PFSK-1 (cell line): ENCODE results near the gene DIP2C.

Source experiments
- POLR2AphosphoS5 ChIP-seq: IDR thresholded peaks from 2 replicates; pipeline ENCODE4 v1.6.1; 2012; ENCODE audit warnings: low read depth, mild to moderate bottlenecking, control low read depth, low read length, moderate library complexity
- TAF1 ChIP-seq: IDR thresholded peaks from 2 replicates; pipeline ENCODE4 v1.6.1; 2012; ENCODE audit warnings: low read length, control low read depth, borderline replicate concordance; ENCODE audit not compliant: insufficient read depth
- TF ChIP-seq, protein P1 (sequence below), 2 experiments: IDR thresholded peaks; 2 replicates each; pipeline versions ENCODE4 v1.6.1 to v1.8.0; 2011 to 2012; ENCODE audit warnings: low read depth in 2 of 2, low read length in 2 of 2, control low read depth in 1 of 2, inconsistent platforms in 1 of 2, mild to moderate bottlenecking in 1 of 2, moderate library complexity in 1 of 2; ENCODE audit not compliant: insufficient read depth in 1 of 2

DNA sequence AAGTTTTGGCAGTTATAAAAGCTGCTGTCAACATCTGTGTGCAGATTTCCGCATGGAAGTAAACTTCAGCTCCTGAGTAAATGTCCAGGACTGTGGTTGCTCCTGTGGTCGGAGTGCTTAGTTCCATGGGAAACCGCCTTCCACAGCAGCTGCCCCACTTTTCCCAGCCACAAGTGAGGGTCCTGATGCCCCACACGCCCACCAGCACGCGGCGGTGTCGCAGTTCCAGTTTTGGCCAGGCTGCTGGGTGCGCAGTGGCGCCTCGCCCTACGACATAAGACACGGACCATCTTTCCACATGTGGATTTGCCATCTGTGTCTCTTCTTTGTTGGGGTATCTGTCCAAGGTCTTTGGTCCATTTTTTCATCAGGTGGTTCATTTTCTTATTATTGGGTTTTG, 167.1 kb downstream of the DIP2C start:
- no peak for TF ChIP-seq POLR2AphosphoS5
- TF ChIP-seq, protein P1, sequence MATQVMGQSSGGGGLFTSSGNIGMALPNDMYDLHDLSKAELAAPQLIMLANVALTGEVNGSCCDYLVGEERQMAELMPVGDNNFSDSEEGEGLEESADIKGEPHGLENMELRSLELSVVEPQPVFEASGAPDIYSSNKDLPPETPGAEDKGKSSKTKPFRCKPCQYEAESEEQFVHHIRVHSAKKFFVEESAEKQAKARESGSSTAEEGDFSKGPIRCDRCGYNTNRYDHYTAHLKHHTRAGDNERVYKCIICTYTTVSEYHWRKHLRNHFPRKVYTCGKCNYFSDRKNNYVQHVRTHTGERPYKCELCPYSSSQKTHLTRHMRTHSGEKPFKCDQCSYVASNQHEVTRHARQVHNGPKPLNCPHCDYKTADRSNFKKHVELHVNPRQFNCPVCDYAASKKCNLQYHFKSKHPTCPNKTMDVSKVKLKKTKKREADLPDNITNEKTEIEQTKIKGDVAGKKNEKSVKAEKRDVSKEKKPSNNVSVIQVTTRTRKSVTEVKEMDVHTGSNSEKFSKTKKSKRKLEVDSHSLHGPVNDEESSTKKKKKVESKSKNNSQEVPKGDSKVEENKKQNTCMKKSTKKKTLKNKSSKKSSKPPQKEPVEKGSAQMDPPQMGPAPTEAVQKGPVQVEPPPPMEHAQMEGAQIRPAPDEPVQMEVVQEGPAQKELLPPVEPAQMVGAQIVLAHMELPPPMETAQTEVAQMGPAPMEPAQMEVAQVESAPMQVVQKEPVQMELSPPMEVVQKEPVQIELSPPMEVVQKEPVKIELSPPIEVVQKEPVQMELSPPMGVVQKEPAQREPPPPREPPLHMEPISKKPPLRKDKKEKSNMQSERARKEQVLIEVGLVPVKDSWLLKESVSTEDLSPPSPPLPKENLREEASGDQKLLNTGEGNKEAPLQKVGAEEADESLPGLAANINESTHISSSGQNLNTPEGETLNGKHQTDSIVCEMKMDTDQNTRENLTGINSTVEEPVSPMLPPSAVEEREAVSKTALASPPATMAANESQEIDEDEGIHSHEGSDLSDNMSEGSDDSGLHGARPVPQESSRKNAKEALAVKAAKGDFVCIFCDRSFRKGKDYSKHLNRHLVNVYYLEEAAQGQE (IDR thresholded peaks at IDR 0.05; ENCODE audit: insufficient read depth in 1 of 2, low read depth in 2 of 2, low read length in 2 of 2) = no peak
- no peak for TF ChIP-seq TAF1
